ENCODE data around the gene RELN.

Gene RELN

GRCh38 chr7:103632972-103633371 lies 356.5 kb downstream of the RELN start:
- no peak for DNase-seq (ENCODE audit: low read depth)

- DNase-seq (ENCODE audit: low read depth) = no peak
Measured at GRCh38 chr7:103632005-103632639, 357.3 kb downstream of the RELN start.

- DNase-seq (ENCODE audit: low read depth) = no peak
Measured at GRCh38 chr7:103630318-103630717, 359.1 kb downstream of the RELN start.

GRCh38 chr7:103628742-103629141 lies 360.7 kb downstream of the RELN start:
- no peak for DNase-seq (ENCODE audit: low read depth)

- DNase-seq (ENCODE audit: low read depth) = no peak
Measured at GRCh38 chr7:103626776-103627175, 362.7 kb downstream of the RELN start.

- DNase-seq (ENCODE audit: low read depth) = no peak
Measured at GRCh38 chr7:103622274-103622673, 367.2 kb downstream of the RELN start.

GRCh38 chr7:103613655-103614642 lies 375.5 kb downstream of the RELN start:
- no peak for DNase-seq (ENCODE audit: low read depth)

- no peak for DNase-seq (ENCODE audit: low read depth)
Measured at GRCh38 chr7:103609778-103610177, 379.7 kb downstream of the RELN start.

- DNase-seq (ENCODE audit: low read depth) = no peak
Measured at GRCh38 chr7:103605640-103606039, 383.8 kb downstream of the RELN start.

- no peak for DNase-seq (ENCODE audit: low read depth)
Measured at GRCh38 chr7:103598326-103598905, 391.0 kb downstream of the RELN start.

- DNase-seq (ENCODE audit: low read depth) = no peak
Measured at GRCh38 chr7:103597606-103598005, 391.9 kb downstream of the RELN start.

- no peak for DNase-seq (ENCODE audit: low read depth)
Measured at GRCh38 chr7:103594186-103594585, 395.3 kb downstream of the RELN start.

GRCh38 chr7:103593691-103594090 lies 395.8 kb downstream of the RELN start:
- DNase-seq (ENCODE audit: low read depth) = no peak

GRCh38 chr7:103592844-103593243 lies 396.6 kb downstream of the RELN start:
- no peak for DNase-seq (ENCODE audit: low read depth)

GRCh38 chr7:103592187-103592586 lies 397.3 kb downstream of the RELN start:
- no peak for DNase-seq (ENCODE audit: low read depth)

- no peak for DNase-seq (ENCODE audit: low read depth)
Measured at GRCh38 chr7:103580031-103580430, 409.4 kb downstream of the RELN start.

GRCh38 chr7:103577059-103577458 lies 412.4 kb downstream of the RELN start:
- DNase-seq (ENCODE audit: low read depth) = no peak

- DNase-seq (ENCODE audit: low read depth) = no peak
Measured at GRCh38 chr7:103576641-103577040, 412.8 kb downstream of the RELN start.

GRCh38 chr7:103574576-103574975 lies 414.9 kb downstream of the RELN start:
- DNase-seq (ENCODE audit: low read depth) = no peak

GRCh38 chr7:103573479-103574058 lies 415.9 kb downstream of the RELN start:
- DNase-seq (ENCODE audit: low read depth) = no peak

GRCh38 chr7:103571586-103571985 lies 417.9 kb downstream of the RELN start:
- no peak for DNase-seq (ENCODE audit: low read depth)

- DNase-seq (ENCODE audit: low read depth) = no peak
Measured at GRCh38 chr7:103569621-103570305, 419.7 kb downstream of the RELN start.

Data from non-pigmented ciliary epithelial cell (primary cell).